Tibial nerve (tissue), 4 donors: ENCODE data around the gene MUC5B. TPM values are rescaled to one million over a fixed set of nuclear protein-coding genes. Genes with fewer than 3 reads are reported as not detected.

Experiments used
- DNase-seq, 2 donors: peaks; one replicate each; pipeline ENCODE4 v3.0.0-alpha.2; 2019; ENCODE audit warnings: low spot score in 2 of 2
- H3K27ac ChIP-seq, 4 donors: fragments of 200-600 bp; sonication (generic) in 3 of 4; one replicate each; pipeline ENCODE4 v1.5.1; 2017 to 2019; ENCODE audit warnings: mild to moderate bottlenecking in 1 of 4
- H3K27me3 ChIP-seq, 2 donors: fragments of 200-600 bp; sonication (generic) in 1 of 2; one replicate each; pipeline versions ENCODE4 v1.5.1 to v1.6.0; 2017 to 2019
- H3K36me3 ChIP-seq, 3 donors: fragments of 200-600 bp; sonication (generic); one replicate each; pipeline ENCODE4 v1.5.1; 2018 to 2019
- H3K4me1 ChIP-seq, 4 donors: fragments of 200-600 bp; sonication (generic) in 3 of 4; one replicate each; pipeline ENCODE4 v1.5.1; 2017 to 2019
- H3K4me3 ChIP-seq, 4 donors: fragments of 200-600 bp; sonication (generic) in 3 of 4; one replicate each; pipeline ENCODE4 v1.5.1; 2017 to 2019; ENCODE audit warnings: mild to moderate bottlenecking in 1 of 4, moderate library complexity in 1 of 4
- H3K9me3 ChIP-seq, 4 donors: fragments of 200-600 bp; sonication (generic) in 3 of 4; one replicate each; pipeline ENCODE4 v1.5.1; 2017 to 2019
- CTCF ChIP-seq, 5 experiments: fragments of 200-600 bp in 3 of 5; fragments of 450-650 bp in 2 of 5; sonication (generic) in 3 of 5; IDR thresholded peaks; one replicate each; pipeline ENCODE4 v1.5.1; 2016 to 2019; ENCODE audit warnings: antibody characterized with exemption in 5 of 5, mild to moderate bottlenecking in 3 of 5, moderate library complexity in 2 of 5
- EP300 ChIP-seq, 2 donors: sonication (generic); formaldehyde crosslinking; IDR thresholded peaks; one replicate each; pipeline ENCODE4 v1.6.1; 2017; ENCODE audit warnings: antibody characterized with exemption in 2 of 2, mild to moderate bottlenecking in 1 of 2
- POLR2A ChIP-seq, 2 donors: fragments of 450-650 bp; IDR thresholded peaks; one replicate each; pipeline ENCODE4 v1.6.1; 2017; ENCODE audit warnings: antibody characterized with exemption in 2 of 2, mild to moderate bottlenecking in 2 of 2, moderate library complexity in 2 of 2
- WGBS, 2 donors: methylation state at CpG; one replicate each; pipeline ENCODE4 v1.1.5; 2018; 5-methylcytosine and 5-hydroxymethylcytosine counted together
- total RNA-seq, 4 donors: library from RNA; depleted of rRNA; stranded (reverse); fragments of >200 nt; gene quantifications; one replicate each; pipeline ENCODE4 v1.1.0, GENCODE V29; 2016

The MUC5B gene
- total RNA-seq, 4 donors from 2014 or later: under 0.01 to 0.22 TPM; not detected in 2

- H3K36me3 ChIP-seq: peaks cover 0 to 94% (median 44%) of the 10 kb centered on the region in 3 donors
- no peak overlapping the region for H3K27ac ChIP-seq
- no peak for DNase-seq
- no peaks in the 10 kb centered on the region for H3K27me3 ChIP-seq
- TF ChIP-seq EP300 (IDR thresholded peaks at IDR 0.05) (no peak), POLR2A (IDR thresholded peaks at IDR 0.05) (no peak), CTCF (IDR thresholded peaks at IDR 0.05) (no peak)
- H3K4me3 ChIP-seq: no peak overlapping the region
- H3K9me3 ChIP-seq: no peaks in the 10 kb centered on the region
- 91 to 95% methylated on average over 8 to 9 of the region's 9 CpGs for WGBS, 2 donors
- H3K4me1 ChIP-seq: peaks cover 0 to 10% (median 0%) of the 10 kb centered on the region in 4 donors
Measured at GRCh38 chr11:1287928-1288327, 65.1 kb downstream of the MUC5B start.

- H3K36me3 ChIP-seq: peaks cover 0 to 94% (median 51%) of the 10 kb centered on the region in 3 donors
- no peak for TF ChIP-seq CTCF (IDR thresholded peaks at IDR 0.05)
- no peak for TF ChIP-seq EP300 (IDR thresholded peaks at IDR 0.05)
- TF ChIP-seq POLR2A (IDR thresholded peaks at IDR 0.05): no peak
- WGBS, 2 donors: 92 to 95% methylated on average over 23 to 27 of the region's 30 CpGs
- no peak for DNase-seq
- no peaks in the 10 kb centered on the region for H3K27me3 ChIP-seq
- no peak overlapping the region for H3K4me3 ChIP-seq
- H3K9me3 ChIP-seq: no peaks in the 10 kb centered on the region
- no peak overlapping the region for H3K27ac ChIP-seq
- peaks cover 0 to 16% (median 0%) of the 10 kb centered on the region in 4 donors for H3K4me1 ChIP-seq
Measured at GRCh38 chr11:1288426-1289151, 65.7 kb downstream of the MUC5B start.

GRCh38 chr11:1289211-1289935, 66.5 kb downstream of the MUC5B start:
- 94 to 95% methylated on average over 24 to 32 of the region's 33 CpGs for WGBS, 2 donors
- Histone ChIP-seq H3K4me1 (peaks cover 0 to 16% (median 0%) of the 10 kb centered on the region in 4 donors), H3K27ac (no peak overlapping the region), H3K27me3 (no peaks in the 10 kb centered on the region), H3K9me3 (no peaks in the 10 kb centered on the region), H3K4me3 (no peak overlapping the region), H3K36me3 (peaks cover 0 to 93% (median 55%) of the 10 kb centered on the region in 3 donors)
- no peak for TF ChIP-seq POLR2A (IDR thresholded peaks at IDR 0.05)
- TF ChIP-seq CTCF (IDR thresholded peaks at IDR 0.05): no peak
- no peak for DNase-seq

GRCh38 chr11:1290052-1291040, 67.5 kb downstream of the MUC5B start:
- Histone ChIP-seq H3K4me3 (no peak overlapping the region), H3K9me3 (no peaks in the 10 kb centered on the region), H3K27ac (no peak overlapping the region), H3K27me3 (no peaks in the 10 kb centered on the region), H3K4me1 (peaks cover 0 to 16% (median 0%) of the 10 kb centered on the region in 4 donors), H3K36me3 (peaks cover 0 to 89% (median 55%) of the 10 kb centered on the region in 3 donors)
- 86 to 87% methylated on average over 42 of the region's 43 CpGs for WGBS, 2 donors
- DNase-seq: no peak
- no peak for TF ChIP-seq EP300 (IDR thresholded peaks at IDR 0.05)
- TF ChIP-seq CTCF (IDR thresholded peaks at IDR 0.05): no peak
- TF ChIP-seq POLR2A (IDR thresholded peaks at IDR 0.05): no peak
